ENCODE data around the gene MINDY4. TPM values are rescaled to one million over a fixed set of nuclear protein-coding genes. Genes with fewer than 3 reads are reported as not detected.

MINDY4 gene
- total RNA-seq, 1 experiment from 2014 or later: 1.5 TPM

DNA sequence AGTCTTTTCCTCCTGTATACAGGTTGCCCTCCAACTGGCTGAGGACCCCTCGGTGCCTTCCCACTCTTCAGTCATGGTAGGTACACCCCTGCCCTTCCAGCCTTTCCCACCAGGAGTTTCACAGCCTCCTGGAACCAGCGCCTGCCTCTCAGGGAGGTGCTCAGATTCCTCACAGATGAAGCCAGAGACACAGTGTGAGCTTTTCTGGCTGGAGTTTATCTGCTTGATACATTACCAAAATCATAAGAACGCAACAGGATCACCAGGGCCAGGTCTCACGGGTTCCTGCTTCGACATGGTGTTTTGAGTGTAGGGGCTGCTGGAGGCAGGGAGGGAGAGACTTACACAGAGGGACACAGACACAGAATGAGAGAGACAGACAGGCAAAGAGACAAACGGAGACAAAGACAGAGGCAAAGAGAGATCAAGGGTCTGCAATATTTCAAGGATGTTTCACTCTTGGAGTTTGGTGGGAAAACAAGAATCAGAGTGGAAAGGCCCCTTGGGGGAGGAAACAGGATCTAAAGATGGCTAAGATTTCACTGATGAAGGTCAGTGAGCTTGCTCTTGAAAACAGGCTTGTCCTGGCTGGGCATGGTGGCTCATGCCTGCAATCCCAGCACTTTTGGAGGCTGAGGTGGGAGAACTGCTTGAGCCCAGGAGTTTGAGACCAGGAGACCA is 25.8 kb upstream of the MINDY4 start:
- Histone ChIP-seq H3K4me3 (ENCODE audit: low read length) (no peak overlapping the region), H4K20me1 (ENCODE audit: insufficient read depth, low read depth, low read length) (no peaks in the 10 kb centered on the region), H3K4me2 (ENCODE audit: low read depth, low read length, poor library complexity, severe bottlenecking) (no peak overlapping the region), H3K36me3 (ENCODE audit: insufficient read depth, low read length) (no peaks in the 10 kb centered on the region), H3K9me2 (replicated peaks; ENCODE audit: insufficient read depth, low read length) (no peaks in the 10 kb centered on the region), H2AFZ (ENCODE audit: low read length) (no peak overlapping the region), H3K4me1 (ENCODE audit: low read length) (no peaks in the 10 kb centered on the region), H3K27me3 (ENCODE audit: low read length) (no peaks in the 10 kb centered on the region), H3K9me3 (ENCODE audit: low read length) (no peaks in the 10 kb centered on the region), H3K79me2 (ENCODE audit: low read length) (no peaks in the 10 kb centered on the region), H3K9ac (ENCODE audit: low read length) (no peak overlapping the region), H3K27ac (ENCODE audit: low read length) (no peak overlapping the region)
- DNase-seq: no peak

DNA sequence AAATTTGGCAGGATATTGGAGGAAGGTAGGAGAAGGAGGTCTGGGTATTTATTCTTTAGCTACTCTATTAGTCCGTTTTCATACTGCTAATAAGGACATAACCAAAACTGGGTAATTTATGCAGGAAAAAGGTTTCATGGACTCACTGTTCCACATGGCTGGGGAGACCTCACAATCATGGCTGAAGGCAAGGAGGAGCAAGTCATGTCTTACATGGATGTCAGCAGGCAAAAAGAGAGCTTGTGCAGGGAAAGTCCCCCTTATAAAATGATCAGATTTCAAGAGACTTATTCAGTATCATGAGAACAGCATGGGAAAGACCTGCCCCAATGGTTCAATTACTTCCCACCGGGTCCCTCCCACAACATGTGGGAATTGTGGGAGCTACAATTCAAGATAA is 21.2 kb upstream of the MINDY4 start:
- Histone ChIP-seq H3K4me2 (ENCODE audit: low read depth, low read length, poor library complexity, severe bottlenecking) (no peak overlapping the region), H3K4me3 (ENCODE audit: low read length) (no peak overlapping the region), H3K9me2 (replicated peaks; ENCODE audit: insufficient read depth, low read length) (no peaks in the 10 kb centered on the region), H3K9ac (ENCODE audit: low read length) (no peak overlapping the region), H3K36me3 (ENCODE audit: insufficient read depth, low read length) (no peaks in the 10 kb centered on the region), H2AFZ (ENCODE audit: low read length) (no peak overlapping the region), H3K27me3 (ENCODE audit: low read length) (no peaks in the 10 kb centered on the region), H3K4me1 (ENCODE audit: low read length) (no peaks in the 10 kb centered on the region), H4K20me1 (ENCODE audit: insufficient read depth, low read depth, low read length) (no peaks in the 10 kb centered on the region), H3K79me2 (ENCODE audit: low read length) (no peaks in the 10 kb centered on the region), H3K9me3 (ENCODE audit: low read length) (no peaks in the 10 kb centered on the region), H3K27ac (ENCODE audit: low read length) (no peak overlapping the region)
- no peak for DNase-seq

- no peak overlapping the region for H2AFZ ChIP-seq (ENCODE audit: low read length)
- no peaks in the 10 kb centered on the region for H3K4me1 ChIP-seq (ENCODE audit: low read length)
- DNase-seq: no peak
- H3K27ac ChIP-seq (ENCODE audit: low read length): no peak overlapping the region
- no peaks in the 10 kb centered on the region for H3K79me2 ChIP-seq (ENCODE audit: low read length)
- H3K9ac ChIP-seq (ENCODE audit: low read length): no peak overlapping the region
- H3K36me3 ChIP-seq (ENCODE audit: insufficient read depth, low read length): no peaks in the 10 kb centered on the region
- H3K9me3 ChIP-seq (ENCODE audit: low read length): no peaks in the 10 kb centered on the region
- H3K9me2 ChIP-seq (replicated peaks; ENCODE audit: insufficient read depth, low read length): no peaks in the 10 kb centered on the region
- H4K20me1 ChIP-seq (ENCODE audit: insufficient read depth, low read depth, low read length): no peaks in the 10 kb centered on the region
- H3K4me2 ChIP-seq (ENCODE audit: low read depth, low read length, poor library complexity, severe bottlenecking): no peak overlapping the region
- no peak overlapping the region for H3K4me3 ChIP-seq (ENCODE audit: low read length)
- no peaks in the 10 kb centered on the region for H3K27me3 ChIP-seq (ENCODE audit: low read length)
Observed at GRCh38 chr7:30750683-30751650, 20.2 kb upstream of the MINDY4 start.

- Histone ChIP-seq H3K9me3 (ENCODE audit: low read length) (no peaks in the 10 kb centered on the region), H3K9ac (ENCODE audit: low read length) (no peak within 1 kb of the TSS), H4K20me1 (ENCODE audit: insufficient read depth, low read depth, low read length) (no peaks in the 10 kb centered on the region), H3K36me3 (ENCODE audit: insufficient read depth, low read length) (no peaks in the 10 kb centered on the region), H3K27me3 (ENCODE audit: low read length) (no peaks in the 10 kb centered on the region), H2AFZ (ENCODE audit: low read length) (no peak within 1 kb of the TSS), H3K4me2 (ENCODE audit: low read depth, low read length, poor library complexity, severe bottlenecking) (no peak within 1 kb of the TSS), H3K9me2 (replicated peaks; ENCODE audit: insufficient read depth, low read length) (no peaks in the 10 kb centered on the region), H3K4me3 (ENCODE audit: low read length) (no peak within 1 kb of the TSS), H3K79me2 (ENCODE audit: low read length) (no peaks in the 10 kb centered on the region), H3K27ac (ENCODE audit: low read length) (no peak within 1 kb of the TSS), H3K4me1 (ENCODE audit: low read length) (no peaks in the 10 kb centered on the region)
- DNase-seq: no peak
Observed at GRCh38 chr7:30751696-30752273, 19.4 kb upstream of the MINDY4 start, which contains the start of gene INMT. TSS of gene INMT (plus strand) at chr7:30752135. CDS start at chr7:30752151, 16 bp downstream.

DNA sequence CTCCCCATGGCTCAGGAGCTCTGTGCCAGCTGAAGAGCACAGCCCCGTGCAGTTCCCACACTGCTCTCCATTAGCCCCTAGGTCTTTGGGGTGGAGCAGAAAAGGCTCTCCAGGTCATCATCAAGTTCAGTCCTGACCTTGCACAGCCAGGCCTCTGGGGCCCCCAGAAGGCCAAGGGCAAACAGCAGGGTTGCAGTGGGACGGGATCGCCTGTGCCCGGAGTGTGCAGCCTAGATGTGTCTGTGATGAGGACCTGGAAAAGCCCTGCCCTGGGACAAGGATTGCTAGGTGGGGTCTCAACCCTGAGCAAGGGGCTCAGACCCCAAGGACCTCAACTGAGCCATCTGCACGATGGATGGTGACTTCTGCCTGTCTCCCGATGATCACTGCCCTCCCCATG is 18.7 kb upstream of the MINDY4 start:
- Histone ChIP-seq H3K79me2 (ENCODE audit: low read length) (no peaks in the 10 kb centered on the region), H3K27ac (ENCODE audit: low read length) (no peak overlapping the region), H4K20me1 (ENCODE audit: insufficient read depth, low read depth, low read length) (no peaks in the 10 kb centered on the region), H3K9me3 (ENCODE audit: low read length) (no peaks in the 10 kb centered on the region), H3K27me3 (ENCODE audit: low read length) (no peaks in the 10 kb centered on the region), H2AFZ (ENCODE audit: low read length) (no peak overlapping the region), H3K9ac (ENCODE audit: low read length) (no peak overlapping the region), H3K9me2 (replicated peaks; ENCODE audit: insufficient read depth, low read length) (no peaks in the 10 kb centered on the region), H3K4me3 (ENCODE audit: low read length) (no peak overlapping the region), H3K36me3 (ENCODE audit: insufficient read depth, low read length) (no peaks in the 10 kb centered on the region), H3K4me1 (ENCODE audit: low read length) (no peaks in the 10 kb centered on the region), H3K4me2 (ENCODE audit: low read depth, low read length, poor library complexity, severe bottlenecking) (no peak overlapping the region)
- DNase-seq: no peak

DNA sequence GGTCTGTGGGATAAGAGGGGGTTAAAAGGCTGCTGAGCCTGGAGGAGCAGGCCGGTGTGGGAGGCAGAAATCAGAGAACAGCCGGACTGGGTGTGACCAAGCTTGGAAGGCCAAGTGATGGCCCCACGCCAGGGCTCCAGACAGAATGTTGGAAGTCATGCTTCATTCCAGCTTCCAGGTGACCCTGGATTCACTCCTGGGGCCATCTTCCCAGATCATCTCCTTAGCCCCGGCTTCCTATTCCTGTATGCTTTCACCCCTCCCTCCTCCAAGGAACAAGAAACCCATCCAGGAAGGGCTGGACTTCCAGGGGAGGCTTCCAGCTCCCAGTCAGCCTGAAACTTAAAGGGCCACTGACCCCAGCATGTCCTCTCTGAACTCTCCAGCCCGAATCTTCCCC is 18.2 kb upstream of the MINDY4 start:
- H3K36me3 ChIP-seq (ENCODE audit: insufficient read depth, low read length): no peaks in the 10 kb centered on the region
- no peak overlapping the region for H3K27ac ChIP-seq (ENCODE audit: low read length)
- H4K20me1 ChIP-seq (ENCODE audit: insufficient read depth, low read depth, low read length): no peaks in the 10 kb centered on the region
- no peak overlapping the region for H3K4me3 ChIP-seq (ENCODE audit: low read length)
- H3K9ac ChIP-seq (ENCODE audit: low read length): no peak overlapping the region
- DNase-seq: no peak
- H3K9me2 ChIP-seq (replicated peaks; ENCODE audit: insufficient read depth, low read length): no peaks in the 10 kb centered on the region
- no peak overlapping the region for H2AFZ ChIP-seq (ENCODE audit: low read length)
- no peaks in the 10 kb centered on the region for H3K9me3 ChIP-seq (ENCODE audit: low read length)
- no peaks in the 10 kb centered on the region for H3K27me3 ChIP-seq (ENCODE audit: low read length)
- no peak overlapping the region for H3K4me2 ChIP-seq (ENCODE audit: low read depth, low read length, poor library complexity, severe bottlenecking)
- H3K79me2 ChIP-seq (ENCODE audit: low read length): no peaks in the 10 kb centered on the region
- H3K4me1 ChIP-seq (ENCODE audit: low read length): no peaks in the 10 kb centered on the region

GRCh38 chr7:30754315-30754877 is 16.8 kb upstream of the MINDY4 start:
- H3K4me2 ChIP-seq (ENCODE audit: low read depth, low read length, poor library complexity, severe bottlenecking): no peak overlapping the region
- H4K20me1 ChIP-seq (ENCODE audit: insufficient read depth, low read depth, low read length): no peaks in the 10 kb centered on the region
- H3K9me3 ChIP-seq (ENCODE audit: low read length): no peaks in the 10 kb centered on the region
- no peak overlapping the region for H2AFZ ChIP-seq (ENCODE audit: low read length)
- H3K4me3 ChIP-seq (ENCODE audit: low read length): no peak overlapping the region
- no peak overlapping the region for H3K9ac ChIP-seq (ENCODE audit: low read length)
- H3K27me3 ChIP-seq (ENCODE audit: low read length): no peaks in the 10 kb centered on the region
- DNase-seq: no peak
- no peaks in the 10 kb centered on the region for H3K9me2 ChIP-seq (replicated peaks; ENCODE audit: insufficient read depth, low read length)
- no peaks in the 10 kb centered on the region for H3K79me2 ChIP-seq (ENCODE audit: low read length)
- no peak overlapping the region for H3K27ac ChIP-seq (ENCODE audit: low read length)
- no peaks in the 10 kb centered on the region for H3K36me3 ChIP-seq (ENCODE audit: insufficient read depth, low read length)
- H3K4me1 ChIP-seq (ENCODE audit: low read length): no peaks in the 10 kb centered on the region

Measured in Karpas-422 (cell line).